ENCODE measurements around the gene HECTD2. TPM values are rescaled to one million over a fixed set of nuclear protein-coding genes. Genes with fewer than 3 reads are reported as not detected.

The HECTD2 gene
- total RNA-seq, 2 experiments from 2014 or later = 3.5 to 9.7 TPM

DNA sequence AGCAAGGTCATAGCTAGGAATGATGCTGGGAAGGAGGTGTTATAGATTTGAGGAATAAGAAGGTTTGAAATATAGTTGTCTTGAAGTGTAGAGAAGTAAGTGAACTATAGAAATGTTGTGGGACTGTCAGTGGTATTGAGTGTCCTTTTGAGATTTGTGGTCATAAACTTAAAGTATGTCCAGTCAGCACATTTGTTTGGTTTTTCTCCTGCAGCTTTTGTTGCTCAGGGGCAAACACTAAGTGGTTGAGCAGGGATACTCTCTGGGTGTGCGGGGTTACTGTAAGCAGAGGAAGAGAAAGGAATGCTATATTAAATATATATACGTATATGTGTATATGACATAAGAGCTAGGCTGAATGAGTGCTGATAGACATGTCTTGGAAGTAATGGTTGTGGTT, 67.1 kb downstream of the HECTD2 start:
- no peak overlapping the region for H3K27ac Mint-ChIP-seq
- ATAC-seq = no peak
- H3K9me3 Mint-ChIP-seq (ENCODE audit: low read depth) = no peaks in the 10 kb centered on the region
- H3K4me1 Mint-ChIP-seq = no peaks in the 10 kb centered on the region
- H3K36me3 Mint-ChIP-seq (ENCODE audit: low read depth) = no peaks in the 10 kb centered on the region
- no peak overlapping the region for H3K4me3 Mint-ChIP-seq
- no peak for DNase-seq
- intact Hi-C loops (cut with DNase I, micrococcal nuclease) = no loop called here
- no peaks in the 10 kb centered on the region for H3K27me3 Mint-ChIP-seq
- ChIA-PET POLR2A (no interaction called here), CTCF (no interaction called here)

DNA sequence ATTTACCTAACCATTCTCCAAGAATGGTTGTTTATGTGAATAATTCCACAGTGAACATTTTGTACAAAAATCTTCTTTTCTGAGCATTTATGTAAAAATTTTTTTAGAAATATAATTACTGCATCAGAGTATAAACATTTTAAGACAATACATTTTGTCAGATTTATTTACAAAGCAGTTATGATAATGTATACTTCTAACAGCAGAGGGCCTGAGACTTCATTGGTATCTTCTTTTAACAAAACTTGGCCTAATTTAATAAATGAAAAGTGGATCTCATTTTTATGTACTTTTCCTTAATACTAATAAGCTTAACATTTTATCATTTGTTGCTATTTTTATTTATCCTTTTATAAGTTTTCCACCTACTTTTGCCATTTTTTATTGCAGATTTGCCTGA, 69.4 kb downstream of the HECTD2 start:
- no peak for DNase-seq
- H3K27ac Mint-ChIP-seq = no peak overlapping the region
- intact Hi-C loops (cut with DNase I, micrococcal nuclease) = no loop called here
- ChIA-PET POLR2A (no interaction called here), CTCF (no interaction called here)
- ATAC-seq = no peak
- H3K4me1 Mint-ChIP-seq = no peaks in the 10 kb centered on the region
- peaks cover 6% of the 10 kb centered on the region for H3K36me3 Mint-ChIP-seq (ENCODE audit: low read depth)
- no peaks in the 10 kb centered on the region for H3K9me3 Mint-ChIP-seq (ENCODE audit: low read depth)
- no peaks in the 10 kb centered on the region for H3K27me3 Mint-ChIP-seq
- H3K4me3 Mint-ChIP-seq = no peak overlapping the region

DNA sequence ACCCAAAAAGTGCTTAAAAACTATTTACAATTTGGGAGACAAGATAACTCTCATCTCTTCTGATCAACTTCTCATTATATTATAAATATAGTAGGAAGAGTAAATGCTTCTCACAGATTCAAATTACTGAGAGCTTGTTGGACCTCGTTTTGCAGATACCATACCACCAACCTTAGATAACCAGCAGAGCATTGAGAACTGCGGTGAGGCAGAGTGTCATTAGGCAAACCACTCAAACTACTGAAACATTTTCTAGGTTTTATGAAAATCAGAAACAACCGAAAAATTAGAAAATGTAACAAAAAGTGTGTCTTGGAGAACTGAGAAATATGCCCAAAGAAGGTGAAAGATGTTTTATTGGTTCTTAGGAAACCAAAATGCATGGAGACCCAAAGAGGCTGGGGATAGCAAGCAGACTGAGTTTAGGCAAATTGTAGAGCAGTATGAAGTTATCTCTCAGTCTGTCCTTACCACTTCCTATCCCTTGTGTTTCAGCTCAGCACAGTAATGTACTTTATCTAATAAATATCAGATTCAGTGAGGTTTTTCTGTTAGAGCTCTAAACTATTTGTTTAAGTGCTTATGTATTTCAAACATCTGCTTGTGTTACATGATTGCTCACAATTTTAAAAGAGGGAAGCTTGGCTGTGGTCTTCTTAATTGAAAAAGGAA, 77.9 kb downstream of the HECTD2 start:
- CTCF ChIA-PET = interaction anchor here (1.2 to 1.6 kb wide), 2 partner anchors 11 to 87 kb away, joined by 3 to 6 read pairs; no protein-coding TSS in a partner anchor
- Mint-ChIP-seq H3K9me3 (ENCODE audit: low read depth) (no peaks in the 10 kb centered on the region), H3K4me3 (no peak overlapping the region), H3K36me3 (ENCODE audit: low read depth) (peaks cover 6% of the 10 kb centered on the region), H3K4me1 (no peaks in the 10 kb centered on the region), H3K27me3 (no peaks in the 10 kb centered on the region), H3K27ac (no peak overlapping the region)
- intact Hi-C loops (cut with DNase I, micrococcal nuclease) = no loop called here
- DNase-seq = no peak
- ATAC-seq = no peak
- POLR2A ChIA-PET = no interaction called here

DNA sequence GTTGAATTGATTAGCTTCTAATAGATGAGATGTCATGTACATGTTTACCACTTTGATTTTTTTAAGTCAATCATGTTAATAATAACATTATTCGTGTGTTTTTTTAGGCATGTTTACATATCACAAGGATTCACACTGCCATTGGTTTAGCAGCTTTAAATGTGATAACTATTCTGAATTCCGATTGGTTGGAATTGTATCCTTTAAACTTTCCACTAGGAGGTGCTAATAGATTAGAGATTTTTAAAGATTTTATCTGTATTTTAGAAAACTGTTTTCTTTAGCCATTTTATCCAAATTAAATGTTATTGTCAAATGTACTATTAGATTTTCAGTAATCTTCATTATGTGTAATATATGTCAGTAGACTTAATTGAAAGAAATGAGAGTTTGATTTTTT, 83.2 kb downstream of the HECTD2 start:
- no peaks in the 10 kb centered on the region for H3K9me3 Mint-ChIP-seq (ENCODE audit: low read depth)
- intact Hi-C loops (cut with DNase I, micrococcal nuclease) = loop anchor here in 1 of 2 experiments (1.0 kb wide), 1 partner anchor 142 kb away; no protein-coding TSS in a partner anchor
- CTCF ChIA-PET = interaction anchor here (1.0 to 1.6 kb wide), 2 partner anchors 11 to 142 kb away, joined by 4 to 11 read pairs; no protein-coding TSS in a partner anchor

DNA sequence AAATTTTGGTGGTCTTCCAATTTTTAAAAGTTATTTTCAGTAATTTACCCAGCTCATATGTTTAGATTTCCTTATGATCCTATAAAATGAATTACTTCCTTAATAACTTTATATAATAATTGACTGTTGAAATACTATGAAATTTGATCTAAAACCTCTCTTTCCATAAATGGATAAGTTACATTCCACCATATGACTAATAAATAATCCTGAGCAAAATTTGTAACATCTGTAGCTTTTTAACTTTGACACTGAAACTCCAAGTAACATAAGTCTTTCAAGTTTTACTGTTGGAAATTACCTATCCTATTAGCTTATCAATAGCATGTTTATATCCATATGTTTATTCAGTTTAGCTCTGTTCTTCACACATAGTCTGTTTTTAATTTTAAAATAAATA, 85.3 kb downstream of the HECTD2 start:
- CTCF ChIA-PET = interaction anchor here (0.8 to 1.1 kb wide), 3 partner anchors 26 to 197 kb away, joined by 3 to 4 read pairs (median 3); no protein-coding TSS in a partner anchor
- no peaks in the 10 kb centered on the region for H3K27me3 Mint-ChIP-seq
- ATAC-seq (no peak), DNase-seq (no peak)
- H3K27ac Mint-ChIP-seq = no peak overlapping the region
- peaks cover 3% of the 10 kb centered on the region for H3K36me3 Mint-ChIP-seq (ENCODE audit: low read depth)
- H3K4me1 Mint-ChIP-seq = no peaks in the 10 kb centered on the region
- POLR2A ChIA-PET = no interaction called here
- H3K9me3 Mint-ChIP-seq (ENCODE audit: low read depth) = no peaks in the 10 kb centered on the region
- no peak overlapping the region for H3K4me3 Mint-ChIP-seq
- intact Hi-C loops (cut with DNase I, micrococcal nuclease) = no loop called here

More for the DNA sequence above, 83.2 kb downstream of the HECTD2 start:
- no peaks in the 10 kb centered on the region for H3K36me3 Mint-ChIP-seq (ENCODE audit: low read depth)
- DNase-seq = no peak
- no peak for ATAC-seq
- no peaks in the 10 kb centered on the region for H3K4me1 Mint-ChIP-seq
- no peaks in the 10 kb centered on the region for H3K27me3 Mint-ChIP-seq
- H3K4me3 Mint-ChIP-seq = no peak overlapping the region
- POLR2A ChIA-PET = no interaction called here
- H3K27ac Mint-ChIP-seq = no peak overlapping the region

DNA sequence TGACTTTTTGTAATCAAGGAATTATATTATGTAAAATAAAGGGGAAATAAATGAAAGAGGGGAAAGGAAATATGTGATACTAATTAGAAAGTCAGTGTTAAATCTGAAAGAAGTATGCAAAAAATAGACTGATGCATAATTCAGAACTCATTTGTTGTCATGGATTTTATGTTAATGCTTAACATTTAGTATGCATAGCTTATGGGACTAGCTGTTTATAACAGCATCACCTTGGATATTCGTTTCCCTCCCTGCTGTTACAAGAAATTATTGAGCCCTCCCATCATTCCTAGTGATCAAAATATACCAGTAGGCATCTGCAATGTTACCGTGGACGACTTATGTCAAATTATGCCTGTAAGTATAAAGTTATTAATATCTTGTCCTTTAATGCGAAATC, 85.9 kb downstream of the HECTD2 start:
- no peak for DNase-seq
- intact Hi-C loops (cut with DNase I, micrococcal nuclease) = no loop called here
- H3K27me3 Mint-ChIP-seq = no peaks in the 10 kb centered on the region
- ChIA-PET CTCF (interaction anchor here (0.8 kb wide), 1 partner anchor 197 kb away, joined by 4 read pairs; no protein-coding TSS in a partner anchor), POLR2A (no interaction called here)
- H3K4me1 Mint-ChIP-seq = no peaks in the 10 kb centered on the region
- no peaks in the 10 kb centered on the region for H3K9me3 Mint-ChIP-seq (ENCODE audit: low read depth)
- peaks cover 3% of the 10 kb centered on the region for H3K36me3 Mint-ChIP-seq (ENCODE audit: low read depth)
- H3K27ac Mint-ChIP-seq = no peak overlapping the region
- ATAC-seq = no peak
- H3K4me3 Mint-ChIP-seq = no peak overlapping the region

DNA sequence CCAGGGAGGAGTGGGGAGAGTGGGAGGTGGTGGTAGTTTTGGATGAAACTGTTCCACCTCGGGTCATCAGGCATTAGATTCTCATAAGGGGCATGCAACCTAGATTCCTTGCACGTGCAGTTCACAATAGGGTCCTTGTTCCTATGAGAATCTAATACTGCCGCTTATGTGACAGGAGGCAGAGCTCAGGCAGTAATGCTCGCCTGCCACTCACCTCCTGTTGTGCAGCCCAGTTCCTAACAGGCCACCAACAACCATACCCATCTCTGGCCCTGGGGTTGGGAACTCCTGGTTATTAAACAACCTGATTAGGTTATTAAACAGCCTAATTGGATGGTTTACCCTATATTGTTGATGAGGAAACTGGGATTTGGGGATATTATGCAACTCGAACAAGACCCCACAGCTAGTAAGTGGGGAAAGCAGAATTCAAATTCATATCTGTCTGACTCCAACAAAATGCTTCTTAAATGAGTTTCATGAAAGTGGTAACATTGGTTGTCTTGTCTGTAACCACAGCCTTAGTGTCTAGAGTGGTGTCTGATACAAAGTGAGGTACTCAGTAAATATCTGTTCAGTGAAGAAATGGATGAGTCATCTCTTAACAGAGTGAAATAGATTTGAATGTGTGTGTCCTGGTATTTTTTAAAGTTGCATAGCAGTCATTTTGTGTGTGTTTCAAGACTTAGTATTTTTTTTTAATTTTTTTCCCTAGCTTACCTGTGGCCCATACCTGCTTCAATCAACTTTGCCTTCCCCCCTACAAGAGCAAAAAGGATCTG, 101.6 kb downstream of the HECTD2 start:
- DNase-seq = no peak
- ATAC-seq = peak; percentile 74
- Mint-ChIP-seq H3K4me1 (no peaks in the 10 kb centered on the region), H3K36me3 (ENCODE audit: low read depth) (no peaks in the 10 kb centered on the region), H3K9me3 (ENCODE audit: low read depth) (no peaks in the 10 kb centered on the region), H3K27ac (no peak overlapping the region), H3K27me3 (no peaks in the 10 kb centered on the region), H3K4me3 (no peak overlapping the region)
- ChIA-PET POLR2A (no interaction called here), CTCF (no interaction called here)
- intact Hi-C loops (cut with DNase I, micrococcal nuclease) = no loop called here

DNA sequence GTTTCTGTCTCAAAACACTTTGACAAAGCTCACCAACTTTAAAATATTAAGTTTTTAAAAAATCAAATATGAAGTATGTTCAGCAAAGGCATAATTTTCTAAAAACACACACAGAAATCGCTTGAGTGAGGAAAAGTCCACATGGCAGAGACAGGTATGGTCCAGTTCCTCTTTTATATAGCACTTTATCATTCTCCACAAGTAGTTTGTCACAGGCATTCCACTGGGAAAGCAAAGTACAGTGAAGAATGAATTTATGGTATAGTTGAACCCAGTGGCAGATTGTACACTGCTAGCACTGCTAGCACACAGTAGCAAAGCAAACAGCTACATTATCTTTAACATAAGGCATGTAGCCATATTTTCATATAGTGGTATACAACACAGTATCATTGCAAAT, 102.3 kb downstream of the HECTD2 start:
- no peak overlapping the region for H3K4me3 Mint-ChIP-seq
- H3K4me1 Mint-ChIP-seq = no peaks in the 10 kb centered on the region
- H3K9me3 Mint-ChIP-seq (ENCODE audit: low read depth) = no peaks in the 10 kb centered on the region
- H3K27ac Mint-ChIP-seq = no peak overlapping the region
- intact Hi-C loops (cut with DNase I, micrococcal nuclease) = no loop called here
- H3K27me3 Mint-ChIP-seq = no peaks in the 10 kb centered on the region
- ChIA-PET POLR2A (no interaction called here), CTCF (no interaction called here)
- no peaks in the 10 kb centered on the region for H3K36me3 Mint-ChIP-seq (ENCODE audit: low read depth)
- no peak for DNase-seq
- ATAC-seq = no peak

DNA sequence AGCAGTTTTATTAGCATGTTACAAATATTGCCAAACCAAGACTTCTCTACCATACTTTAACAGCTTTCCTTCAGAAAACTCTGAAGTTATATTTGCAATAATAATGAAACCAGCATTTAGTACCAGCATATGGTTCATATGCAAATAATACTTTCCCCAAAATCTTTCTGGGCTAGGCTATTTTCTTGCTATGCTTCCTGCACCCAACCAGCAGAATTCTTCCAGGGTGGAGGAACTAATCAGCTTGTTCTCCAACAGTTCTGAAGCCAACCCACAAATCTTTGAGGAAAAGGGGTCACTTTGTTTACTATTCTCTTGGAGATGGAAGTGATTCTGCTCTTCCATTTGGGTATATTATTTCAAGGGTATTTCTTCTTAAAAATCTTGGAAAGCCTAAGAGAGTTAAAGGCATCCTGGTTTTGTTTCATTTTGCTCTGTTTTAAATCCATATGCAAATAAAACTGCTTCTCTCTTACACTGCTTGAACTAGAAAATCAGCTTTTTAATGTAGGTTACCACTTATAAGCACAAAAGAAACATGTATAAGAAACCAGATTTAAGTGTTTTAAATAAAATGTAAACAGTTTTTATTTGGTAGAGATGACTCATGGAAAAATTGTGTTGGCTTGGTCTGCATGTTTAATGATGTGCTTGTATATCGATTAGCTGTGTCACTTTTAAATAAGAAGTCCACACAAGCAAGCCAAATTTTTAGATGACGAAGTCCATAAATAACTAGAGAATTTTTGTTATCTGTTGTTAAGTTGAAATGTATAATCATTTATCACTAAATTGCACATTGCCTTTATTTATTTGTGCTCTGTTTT, 103.7 kb downstream of the HECTD2 start:
- peaks cover 4% of the 10 kb centered on the region for H3K9me3 Mint-ChIP-seq (ENCODE audit: low read depth)
- no peaks in the 10 kb centered on the region for H3K36me3 Mint-ChIP-seq (ENCODE audit: low read depth)
- H3K27ac Mint-ChIP-seq = no peak overlapping the region
- ATAC-seq = no peak
- intact Hi-C loops (cut with DNase I, micrococcal nuclease) = no loop called here
- no peak for DNase-seq
- no peaks in the 10 kb centered on the region for H3K4me1 Mint-ChIP-seq
- no peak overlapping the region for H3K4me3 Mint-ChIP-seq
- ChIA-PET POLR2A (no interaction called here), CTCF (interaction anchor here (0.9 kb wide), 1 partner anchor 215 kb away, joined by 4 read pairs; no protein-coding TSS in a partner anchor)
- no peaks in the 10 kb centered on the region for H3K27me3 Mint-ChIP-seq

DNA sequence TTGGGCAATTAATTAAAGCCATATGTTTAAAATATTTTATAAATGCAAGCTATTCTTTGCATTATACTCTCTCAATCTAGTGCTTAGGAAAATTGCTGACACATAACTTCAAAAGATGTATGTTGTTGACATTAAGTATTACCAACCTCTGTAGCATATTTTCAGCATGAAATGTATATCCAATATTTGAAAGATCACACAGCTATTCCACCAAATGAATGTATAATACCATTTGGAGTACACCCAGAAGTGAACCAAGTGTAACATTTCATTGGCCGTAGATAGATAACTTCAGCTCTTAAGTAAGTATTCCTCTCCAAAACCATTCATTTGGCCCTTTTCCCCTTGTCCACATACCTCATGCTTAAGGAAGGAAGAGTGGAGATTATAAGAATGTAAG, 104.6 kb downstream of the HECTD2 start:
- H3K27ac Mint-ChIP-seq = no peak overlapping the region
- H3K4me3 Mint-ChIP-seq = no peak overlapping the region
- no peaks in the 10 kb centered on the region for H3K36me3 Mint-ChIP-seq (ENCODE audit: low read depth)
- CTCF ChIA-PET = interaction anchor here (0.7 to 1.6 kb wide), 4 partner anchors 118 to 279 kb away, joined by 3 to 4 read pairs (median 4); partner anchors contain the start of gene PPP1R3C
- H3K27me3 Mint-ChIP-seq = peaks cover 1% of the 10 kb centered on the region
- POLR2A ChIA-PET = no interaction called here
- intact Hi-C loops (cut with DNase I, micrococcal nuclease) = no loop called here
- ATAC-seq = no peak
- no peaks in the 10 kb centered on the region for H3K4me1 Mint-ChIP-seq
- no peak for DNase-seq
- peaks cover 4% of the 10 kb centered on the region for H3K9me3 Mint-ChIP-seq (ENCODE audit: low read depth)

DNA sequence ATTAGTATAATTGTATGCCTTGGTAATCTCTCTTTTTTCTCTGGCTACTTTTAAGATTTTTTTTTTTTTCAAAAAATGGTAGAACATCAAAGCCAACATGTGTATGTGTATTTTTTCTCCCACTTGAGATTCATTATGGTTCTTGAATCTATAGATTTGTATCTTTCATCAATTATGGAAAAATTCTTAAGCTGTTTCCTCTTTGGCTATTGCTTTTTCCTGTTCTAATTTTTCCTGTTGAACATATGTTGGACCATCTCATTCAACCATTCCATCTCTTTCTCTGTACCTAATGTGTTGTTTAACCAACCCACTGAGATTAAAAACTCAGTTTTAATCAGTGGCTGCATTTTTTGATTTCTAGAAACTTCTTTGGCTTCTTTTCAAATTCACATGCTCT, 107.2 kb downstream of the HECTD2 start:
- Mint-ChIP-seq H3K36me3 (ENCODE audit: low read depth) (no peaks in the 10 kb centered on the region), H3K9me3 (ENCODE audit: low read depth) (peaks cover 4% of the 10 kb centered on the region), H3K4me1 (no peaks in the 10 kb centered on the region), H3K27me3 (peaks cover 1% of the 10 kb centered on the region), H3K4me3 (no peak overlapping the region), H3K27ac (no peak overlapping the region)
- ChIA-PET CTCF (no interaction called here), POLR2A (no interaction called here)
- no peak for ATAC-seq
- DNase-seq = no peak
- intact Hi-C loops (cut with DNase I, micrococcal nuclease) = no loop called here

All from activated CD4-positive, alpha-beta T cell treated with anti-CD3 and anti-CD28 coated beads for 36 hours (primary cell).